SK-N-SH treated with all-trans-retinoic acid at 6 μM for 48 hours (cell line): Measurements from ENCODE around the gene MAP4K4.
A peak's percentile ranks its signal among the peaks of the same experiment; 100 is the strongest.

Source experiments
- ATAC-seq: fragments of 200-7000 bp; cut with Tn5 transposase; 3 replicates; pipeline ENCODE4 v1.9.1; 2020; ENCODE audit warnings: mild to moderate bottlenecking, moderate library complexity
- ARNTL ChIP-seq: fragments of 450-650 bp; formaldehyde crosslinking; IDR thresholded peaks from 2 replicates; pipeline ENCODE4 v1.5.0; 2020; ENCODE audit warnings: low read depth, mild to moderate bottlenecking, moderate library complexity, borderline replicate concordance
- BACH2 ChIP-seq: fragments of 250-450 bp; sonication (Bioruptor Pico); IDR thresholded peaks from 2 replicates; pipeline ENCODE4 v1.9.0; 2021; ENCODE audit warnings: mild to moderate bottlenecking, borderline replicate concordance
- CREB5 ChIP-seq: fragments of 250-450 bp; sonication (Bioruptor Pico); IDR thresholded peaks from 2 replicates; pipeline ENCODE4 v1.5.1; 2020; ENCODE audit warnings: low read depth, mild to moderate bottlenecking, moderate library complexity
- CSDC2 ChIP-seq: fragments of 250-450 bp; sonication (Bioruptor Pico); IDR thresholded peaks from 2 replicates; pipeline ENCODE4 v1.5.0; 2020; ENCODE audit warnings: mild to moderate bottlenecking, moderate library complexity
- CSRNP3 ChIP-seq: fragments of 250-450 bp; sonication (Bioruptor Pico); IDR thresholded peaks from 2 replicates; pipeline ENCODE4 v1.5.1; 2021; ENCODE audit warnings: mild to moderate bottlenecking, moderate library complexity
- ESRRG ChIP-seq: fragments of 250-450 bp; sonication (Bioruptor Pico); IDR thresholded peaks from 2 replicates; pipeline ENCODE4 v1.6.1; 2021; ENCODE audit warnings: mild to moderate bottlenecking
- GLIS3 ChIP-seq: fragments of 250-450 bp; sonication (Bioruptor Pico); IDR thresholded peaks from 2 replicates; pipeline ENCODE4 v1.5.0; 2020; ENCODE audit warnings: mild to moderate bottlenecking, moderate library complexity
- ISL1 ChIP-seq: fragments of 250-450 bp; sonication (Bioruptor Pico); IDR thresholded peaks from 2 replicates; pipeline ENCODE4 v2.1.2; 2022; ENCODE audit warnings: mild to moderate bottlenecking, moderate library complexity
- OSR1 ChIP-seq: fragments of 250-450 bp; sonication (Bioruptor Pico); IDR thresholded peaks from 2 replicates; pipeline ENCODE4 v1.8.0; 2022; ENCODE audit warnings: moderate library complexity, mild to moderate bottlenecking, inconsistent platforms
- PATZ1 ChIP-seq: fragments of 250-450 bp; sonication (Bioruptor Pico); IDR thresholded peaks from 2 replicates; pipeline ENCODE4 v1.8.0; 2020; ENCODE audit warnings: mild to moderate bottlenecking, moderate library complexity, borderline replicate concordance
- POU6F1 ChIP-seq: fragments of 250-450 bp; sonication (Bioruptor Pico); IDR thresholded peaks from 2 replicates; pipeline ENCODE4 v1.8.0; 2021; ENCODE audit warnings: low read depth, mild to moderate bottlenecking, moderate library complexity, borderline replicate concordance
- RARB ChIP-seq: fragments of 250-450 bp; sonication (Bioruptor Pico); IDR thresholded peaks from 2 replicates; pipeline ENCODE4 v1.8.0; 2021; ENCODE audit warnings: mild to moderate bottlenecking, moderate library complexity
- SNAI2 ChIP-seq: fragments of 250-450 bp; sonication (Bioruptor Pico); IDR thresholded peaks from 2 replicates; pipeline ENCODE4 v1.5.0; 2020; ENCODE audit warnings: mild to moderate bottlenecking, moderate library complexity
- TCF4 ChIP-seq: fragments of 250-450 bp; sonication (Bioruptor Pico); IDR thresholded peaks from 2 replicates; pipeline ENCODE4 v1.8.0; 2021; ENCODE audit warnings: mild to moderate bottlenecking, moderate library complexity, borderline replicate concordance
- TOX ChIP-seq: fragments of 250-450 bp; sonication (Bioruptor Pico); IDR thresholded peaks from 2 replicates; pipeline ENCODE4 v1.8.0; 2021; ENCODE audit warnings: mild to moderate bottlenecking, moderate library complexity, borderline replicate concordance
- TSHZ2 ChIP-seq: fragments of 250-450 bp; sonication (Bioruptor Pico); IDR thresholded peaks from 2 replicates; pipeline ENCODE4 v1.5.0; 2020; ENCODE audit warnings: mild to moderate bottlenecking, moderate library complexity
- ZC3H10 ChIP-seq: fragments of 250-450 bp; sonication (Bioruptor Pico); IDR thresholded peaks from 2 replicates; pipeline ENCODE4 v1.5.1; 2021; ENCODE audit warnings: mild to moderate bottlenecking, moderate library complexity
- ZFP3 ChIP-seq: fragments of 250-450 bp; sonication (Bioruptor Pico); IDR thresholded peaks from 2 replicates; pipeline ENCODE4 v1.5.0; 2020; ENCODE audit warnings: mild to moderate bottlenecking, moderate library complexity
- ZFP30 ChIP-seq: fragments of 450-650 bp; formaldehyde crosslinking; IDR thresholded peaks from 2 replicates; pipeline ENCODE4 v1.5.0; 2022; ENCODE audit warnings: mild to moderate bottlenecking, moderate library complexity
- ZNF565 ChIP-seq: fragments of 450-650 bp; formaldehyde crosslinking; conservative IDR thresholded peaks from 2 replicates; pipeline ENCODE4 v1.5.0; 2020; ENCODE audit warnings: low read depth, mild to moderate bottlenecking, moderate library complexity
- ZNF70 ChIP-seq: fragments of 450-650 bp; formaldehyde crosslinking; IDR thresholded peaks from 2 replicates; pipeline ENCODE4 v1.5.0; 2020; ENCODE audit warnings: mild to moderate bottlenecking, moderate library complexity
- ZNF8 ChIP-seq: fragments of 450-650 bp; formaldehyde crosslinking; IDR thresholded peaks from 2 replicates; pipeline ENCODE4 v1.5.0; 2020; ENCODE audit warnings: mild to moderate bottlenecking, moderate library complexity

MAP4K4 gene

GRCh38 chr2:101655702-101656422, 41.6 kb upstream of the MAP4K4 start:
- no peak for ATAC-seq
- TF ChIP-seq OSR1 (CRISPR knock-in tag) = no peak
- TF ChIP-seq ISL1 (CRISPR knock-in tag) = no peak
- no peak for TF ChIP-seq ZC3H10

- ATAC-seq = no peak
- TF ChIP-seq ZC3H10 (no peak), RARB (CRISPR knock-in tag) (no peak), ESRRG (no peak), TSHZ2 (CRISPR knock-in tag) (no peak), PATZ1 (CRISPR knock-in tag) (no peak), CSDC2 (CRISPR knock-in tag) (no peak), ZFP3 (CRISPR knock-in tag) (no peak), ZNF70 (CRISPR knock-in tag) (no peak), ZNF565 (CRISPR knock-in tag) (no peak), CSRNP3 (CRISPR knock-in tag) (no peak), GLIS3 (CRISPR knock-in tag) (no peak), ZNF8 (CRISPR knock-in tag) (no peak), ARNTL (no peak), ZFP30 (CRISPR knock-in tag) (no peak), POU6F1 (no peak), OSR1 (CRISPR knock-in tag) (no peak), BACH2 (CRISPR knock-in tag) (no peak), TCF4 (CRISPR knock-in tag) (no peak), TOX (CRISPR knock-in tag) (no peak), SNAI2 (CRISPR knock-in tag) (no peak)
- TF ChIP-seq, all 23 proteins: peak for 0
These were observed 39.7 kb upstream of the MAP4K4 start for GRCh38 chr2:101657787-101658186.

GRCh38 chr2:101658387-101658786, 39.1 kb upstream of the MAP4K4 start:
- TF ChIP-seq CREB5 (CRISPR knock-in tag) (peak; percentile 41; the same call in 1 of the 2 replicates), TOX (CRISPR knock-in tag) (no peak)

More at GRCh38 chr2:101658387-101658786, 39.1 kb upstream of the MAP4K4 start:
- ATAC-seq = no peak
